GM18517 (cell line): ENCODE data around the gene HYAL1.
A peak's percentile ranks its signal among the peaks of the same experiment; 100 is the strongest.
"Not testable (repeated sequence)": the region's sequence is repeated elsewhere in the genome, so short reads cannot be mapped to it uniquely, and the experiment has no call there.

ENCODE experiments used
- ATAC-seq: cut with Tn5 transposase; IDR thresholded peaks from one replicate; pipeline ENCODE4 v1.9.1; 2021; ENCODE audit warnings: mild to moderate bottlenecking, moderate library complexity; ENCODE audit not compliant: unreplicated experiment

The HYAL1 gene

GRCh38 chr3:50275141-50275995 lies 28.0 kb downstream of the HYAL1 start:
- ATAC-seq = no peak

- ATAC-seq = no peak
Measured at GRCh38 chr3:50274371-50275104, 28.8 kb downstream of the HYAL1 start.

GRCh38 chr3:50273689-50274065 lies 29.7 kb downstream of the HYAL1 start:
- ATAC-seq = no peak

GRCh38 chr3:50272911-50273688 lies 30.3 kb downstream of the HYAL1 start:
- ATAC-seq = peak; percentile 88

- not testable (repeated sequence) for ATAC-seq
Measured at GRCh38 chr3:50272538-50272910, 30.9 kb downstream of the HYAL1 start.

GRCh38 chr3:50271314-50271936 lies 31.9 kb downstream of the HYAL1 start:
- no peak for ATAC-seq

GRCh38 chr3:50270422-50271224 lies 32.8 kb downstream of the HYAL1 start:
- ATAC-seq = no peak

GRCh38 chr3:50269977-50270413 lies 33.4 kb downstream of the HYAL1 start:
- no peak for ATAC-seq

GRCh38 chr3:50269460-50269859 lies 33.9 kb downstream of the HYAL1 start:
- ATAC-seq = no peak

- ATAC-seq = no peak
Measured at GRCh38 chr3:50268703-50269451, 34.5 kb downstream of the HYAL1 start, which contains the start of gene SEMA3B. SEMA3B (plus strand) TSS chr3:50269147; CDS start chr3:50269241, 94 bp downstream.

GRCh38 chr3:50268276-50268675 lies 35.1 kb downstream of the HYAL1 start:
- no peak for ATAC-seq

- ATAC-seq = no peak
Measured at GRCh38 chr3:50267280-50267913, 36.0 kb downstream of the HYAL1 start.

GRCh38 chr3:50266836-50267235 lies 36.5 kb downstream of the HYAL1 start:
- ATAC-seq = no peak

- ATAC-seq = no peak
Measured at GRCh38 chr3:50266017-50266416, 37.4 kb downstream of the HYAL1 start.

GRCh38 chr3:50265571-50265970 lies 37.8 kb downstream of the HYAL1 start:
- ATAC-seq = no peak

- ATAC-seq = no peak
Measured at GRCh38 chr3:50264964-50265485, 38.3 kb downstream of the HYAL1 start.

- ATAC-seq = no peak
Measured at GRCh38 chr3:50264383-50264963, 38.9 kb downstream of the HYAL1 start.
